HL-60 (cell line): ENCODE measurements around the gene C5orf47.

Experiments
- GABPA ChIP-seq: IDR thresholded peaks from 2 replicates; pipeline ENCODE4 v1.6.1; 2012; ENCODE audit warnings: low read depth
- POLR2AphosphoS5 ChIP-seq: IDR thresholded peaks from 2 replicates; pipeline ENCODE4 v1.6.1; 2012; ENCODE audit warnings: low read depth
- SPI1 ChIP-seq: IDR thresholded peaks from 2 replicates; pipeline ENCODE4 v1.6.1; 2012; ENCODE audit warnings: low read depth, mild to moderate bottlenecking, borderline replicate concordance
- TF ChIP-seq, protein P1 (sequence below): IDR thresholded peaks from one replicate; pipeline ENCODE4 v1.5.1; 2011; ENCODE audit warnings: low read length, control low read depth, inconsistent platforms; ENCODE audit not compliant: insufficient read depth
- TF ChIP-seq, protein P2 (sequence below): IDR thresholded peaks from 2 replicates; pipeline ENCODE4 v1.6.1; 2012; ENCODE audit warnings: low read depth; ENCODE audit not compliant: insufficient replicate concordance

- TF ChIP-seq POLR2AphosphoS5 (no peak), GABPA (no peak), SPI1 (no peak)
- TF ChIP-seq, protein P1, sequence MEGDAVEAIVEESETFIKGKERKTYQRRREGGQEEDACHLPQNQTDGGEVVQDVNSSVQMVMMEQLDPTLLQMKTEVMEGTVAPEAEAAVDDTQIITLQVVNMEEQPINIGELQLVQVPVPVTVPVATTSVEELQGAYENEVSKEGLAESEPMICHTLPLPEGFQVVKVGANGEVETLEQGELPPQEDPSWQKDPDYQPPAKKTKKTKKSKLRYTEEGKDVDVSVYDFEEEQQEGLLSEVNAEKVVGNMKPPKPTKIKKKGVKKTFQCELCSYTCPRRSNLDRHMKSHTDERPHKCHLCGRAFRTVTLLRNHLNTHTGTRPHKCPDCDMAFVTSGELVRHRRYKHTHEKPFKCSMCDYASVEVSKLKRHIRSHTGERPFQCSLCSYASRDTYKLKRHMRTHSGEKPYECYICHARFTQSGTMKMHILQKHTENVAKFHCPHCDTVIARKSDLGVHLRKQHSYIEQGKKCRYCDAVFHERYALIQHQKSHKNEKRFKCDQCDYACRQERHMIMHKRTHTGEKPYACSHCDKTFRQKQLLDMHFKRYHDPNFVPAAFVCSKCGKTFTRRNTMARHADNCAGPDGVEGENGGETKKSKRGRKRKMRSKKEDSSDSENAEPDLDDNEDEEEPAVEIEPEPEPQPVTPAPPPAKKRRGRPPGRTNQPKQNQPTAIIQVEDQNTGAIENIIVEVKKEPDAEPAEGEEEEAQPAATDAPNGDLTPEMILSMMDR: no peak
- TF ChIP-seq, protein P2, sequence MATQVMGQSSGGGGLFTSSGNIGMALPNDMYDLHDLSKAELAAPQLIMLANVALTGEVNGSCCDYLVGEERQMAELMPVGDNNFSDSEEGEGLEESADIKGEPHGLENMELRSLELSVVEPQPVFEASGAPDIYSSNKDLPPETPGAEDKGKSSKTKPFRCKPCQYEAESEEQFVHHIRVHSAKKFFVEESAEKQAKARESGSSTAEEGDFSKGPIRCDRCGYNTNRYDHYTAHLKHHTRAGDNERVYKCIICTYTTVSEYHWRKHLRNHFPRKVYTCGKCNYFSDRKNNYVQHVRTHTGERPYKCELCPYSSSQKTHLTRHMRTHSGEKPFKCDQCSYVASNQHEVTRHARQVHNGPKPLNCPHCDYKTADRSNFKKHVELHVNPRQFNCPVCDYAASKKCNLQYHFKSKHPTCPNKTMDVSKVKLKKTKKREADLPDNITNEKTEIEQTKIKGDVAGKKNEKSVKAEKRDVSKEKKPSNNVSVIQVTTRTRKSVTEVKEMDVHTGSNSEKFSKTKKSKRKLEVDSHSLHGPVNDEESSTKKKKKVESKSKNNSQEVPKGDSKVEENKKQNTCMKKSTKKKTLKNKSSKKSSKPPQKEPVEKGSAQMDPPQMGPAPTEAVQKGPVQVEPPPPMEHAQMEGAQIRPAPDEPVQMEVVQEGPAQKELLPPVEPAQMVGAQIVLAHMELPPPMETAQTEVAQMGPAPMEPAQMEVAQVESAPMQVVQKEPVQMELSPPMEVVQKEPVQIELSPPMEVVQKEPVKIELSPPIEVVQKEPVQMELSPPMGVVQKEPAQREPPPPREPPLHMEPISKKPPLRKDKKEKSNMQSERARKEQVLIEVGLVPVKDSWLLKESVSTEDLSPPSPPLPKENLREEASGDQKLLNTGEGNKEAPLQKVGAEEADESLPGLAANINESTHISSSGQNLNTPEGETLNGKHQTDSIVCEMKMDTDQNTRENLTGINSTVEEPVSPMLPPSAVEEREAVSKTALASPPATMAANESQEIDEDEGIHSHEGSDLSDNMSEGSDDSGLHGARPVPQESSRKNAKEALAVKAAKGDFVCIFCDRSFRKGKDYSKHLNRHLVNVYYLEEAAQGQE: no peak
Observed at GRCh38 chr5:173953528-173954090, 35.4 kb upstream of the C5orf47 start.
